ENCODE results near the gene STAT5B. TPM values are rescaled to one million over a fixed set of nuclear protein-coding genes. Genes with fewer than 3 reads are reported as not detected.

Gene STAT5B
- total RNA-seq, 4 donors from 2014 or later, result 57.6 to 72.6 (median 63.3) TPM

DNA sequence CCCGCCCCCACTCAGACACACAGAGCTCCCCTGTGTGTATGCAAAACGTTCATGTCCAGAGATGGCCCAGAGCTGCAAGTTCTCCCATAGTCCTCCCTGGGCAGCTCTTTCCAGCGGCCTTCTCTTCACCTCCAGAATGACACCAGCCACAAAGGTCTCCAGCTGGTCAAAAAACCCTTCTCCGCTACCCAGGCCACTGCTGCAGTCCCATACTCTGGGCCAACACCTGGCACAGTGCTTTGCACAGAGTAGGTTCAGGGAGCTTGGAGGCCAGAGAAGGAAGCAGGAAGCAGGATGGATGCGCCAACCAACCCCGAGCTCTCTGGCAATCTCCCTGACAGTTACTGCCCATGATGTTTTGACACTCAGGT, 1.1 kb upstream of the STAT5B start:
- H3K4me1 ChIP-seq, result peaks cover 4 to 15% of the 10 kb centered on the region in 2 donors
- H3K27ac ChIP-seq, result peak overlapping the region in 2 of 3 donors; percentile 54 to 85
- no peaks in the 10 kb centered on the region for H3K27me3 ChIP-seq
- no peak for DNase-seq
- H3K9me3 ChIP-seq, result no peaks in the 10 kb centered on the region
- intact Hi-C loops (cut with DNase I), result no loop called here
- WGBS, 2 donors, result 66 to 67% methylated on average over 6 of the region's 6 CpGs
- H3K36me3 ChIP-seq, result no peaks in the 10 kb centered on the region
- TF ChIP-seq CTCF (IDR thresholded peaks at IDR 0.05) (no peak), POLR2A (IDR thresholded peaks at IDR 0.05) (no peak)
- H3K4me3 ChIP-seq (replicated peaks in 1 of 3), result no peak overlapping the region

- intact Hi-C loops (cut with DNase I), result no loop called here
- DNase-seq, result peak; percentile 78 to 81
- Histone ChIP-seq H3K36me3 (no peaks in the 10 kb centered on the region), H3K27ac (peak overlapping the region; percentile 47 to 85 (median 54)), H3K27me3 (no peaks in the 10 kb centered on the region), H3K4me1 (peaks cover 4 to 15% of the 10 kb centered on the region in 2 donors), H3K9me3 (no peaks in the 10 kb centered on the region), H3K4me3 (replicated peaks in 1 of 3) (peak overlapping the region in 2 of 3 donors; percentile 7 to 81)
- TF ChIP-seq CTCF (IDR thresholded peaks at IDR 0.05), result no peak
- peak in 1 of 2 donors; percentile 16 for TF ChIP-seq POLR2A (IDR thresholded peaks at IDR 0.05)
- WGBS, 2 donors, result 5 to 12% methylated on average over 11 to 14 of the region's 44 CpGs
Measured at GRCh38 chr17:42276609-42277341, 584 bp upstream of the STAT5B start.

- no peaks in the 10 kb centered on the region for H3K9me3 ChIP-seq
- 0 to 3% methylated on average over 14 to 26 of the region's 82 CpGs for WGBS, 2 donors
- H3K27me3 ChIP-seq, result no peaks in the 10 kb centered on the region
- H3K36me3 ChIP-seq, result no peaks in the 10 kb centered on the region
- peak overlapping the region; percentile 21 to 81 (median 50) for H3K4me3 ChIP-seq (replicated peaks in 1 of 3)
- DNase-seq, result peak in 1 of 2 donors; percentile 5
- intact Hi-C loops (cut with DNase I), result no loop called here
- peaks cover 4 to 15% of the 10 kb centered on the region in 2 donors for H3K4me1 ChIP-seq
- H3K27ac ChIP-seq, result peak overlapping the region in 2 of 3 donors; percentile 10 to 85
- TF ChIP-seq CTCF (IDR thresholded peaks at IDR 0.05) (no peak), POLR2A (IDR thresholded peaks at IDR 0.05) (no peak)
Measured at GRCh38 chr17:42275527-42276358, 448 bp downstream of the STAT5B start.

DNA sequence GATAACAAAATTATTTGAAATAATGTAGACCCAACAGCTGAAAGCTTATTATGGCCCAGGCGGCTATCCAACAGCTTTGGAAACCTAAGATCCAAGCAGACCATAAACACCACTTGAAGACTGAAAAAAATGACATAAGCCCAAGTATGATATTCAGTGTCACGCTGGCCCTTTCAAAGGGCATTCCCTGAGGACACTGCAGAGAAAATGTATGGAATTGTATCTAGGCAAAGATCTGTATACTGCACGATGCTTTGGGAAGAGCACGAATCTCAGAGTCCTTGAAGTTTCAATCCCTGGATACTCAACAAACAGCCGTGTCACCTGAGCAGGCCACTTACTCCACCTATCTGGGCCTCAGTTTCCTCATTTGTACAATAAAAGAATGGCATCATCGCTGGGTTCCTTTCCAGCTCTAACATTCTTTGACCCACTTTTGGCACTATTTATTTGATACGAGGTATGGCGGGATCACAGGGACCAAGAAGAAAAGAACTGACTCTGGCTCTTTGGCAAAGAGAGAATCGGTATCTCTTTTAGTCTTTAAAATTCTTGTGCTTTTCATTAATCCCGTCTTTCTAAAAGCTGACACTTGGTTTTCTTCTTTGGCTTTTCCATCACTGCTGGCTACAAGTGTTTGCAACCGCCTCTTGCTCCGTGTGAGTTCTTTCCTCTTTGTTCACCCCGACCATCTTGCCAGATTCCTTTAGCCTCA, 1.2 kb downstream of the STAT5B start:
- DNase-seq, result peak in 1 of 2 donors; percentile 8
- intact Hi-C loops (cut with DNase I), result no loop called here
- Histone ChIP-seq H3K9me3 (no peaks in the 10 kb centered on the region), H3K27ac (peak overlapping the region in 2 of 3 donors; percentile 10 to 85), H3K27me3 (no peaks in the 10 kb centered on the region), H3K36me3 (no peaks in the 10 kb centered on the region), H3K4me3 (replicated peaks in 1 of 3) (peak overlapping the region; percentile 21 to 81 (median 50)), H3K4me1 (peaks cover 4 to 15% of the 10 kb centered on the region in 2 donors)
- WGBS, 2 donors, result 38% methylated on average over 13 of the region's 13 CpGs
- TF ChIP-seq POLR2A (IDR thresholded peaks at IDR 0.05) (no peak), CTCF (IDR thresholded peaks at IDR 0.05) (no peak)

Measured in thyroid gland (tissue), 4 donors.